ENCODE data around the gene COPRS.

COPRS gene, protein sequence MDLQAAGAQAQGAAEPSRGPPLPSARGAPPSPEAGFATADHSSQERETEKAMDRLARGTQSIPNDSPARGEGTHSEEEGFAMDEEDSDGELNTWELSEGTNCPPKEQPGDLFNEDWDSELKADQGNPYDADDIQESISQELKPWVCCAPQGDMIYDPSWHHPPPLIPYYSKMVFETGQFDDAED

GRCh38 chr17:31858642-31859486, at the start of gene COPRS:
Gene COPRS (minus strand): TSS chr17:31859244. CDS start chr17:31859199, 45 bp downstream.
- TF ChIP-seq NFRKB (IDR thresholded peaks at IDR 0.05) (no peak), ELF4 (IDR thresholded peaks at IDR 0.05) (no peak), L3MBTL2 (conservative IDR thresholded peaks at IDR 0.05) (no peak)
- CTCF ChIA-PET: interaction anchor here (0.6 kb wide), 1 partner anchor 858 kb away, joined by 4 read pairs; no protein-coding TSS in a partner anchor
- POLR2A ChIA-PET: interaction anchor here (0.8 to 1.9 kb wide), 3 partner anchors 11 to 297 kb away, joined by 3 to 11 read pairs (median 5); partner anchors contain the start of gene UTP6
- DNase-seq (ENCODE audit: extremely low spot score): peak; percentile 91

GRCh38 chr17:31908386-31908785, 49.3 kb upstream of the COPRS start:
- POLR2A ChIA-PET: no interaction called here
- DNase-seq (ENCODE audit: extremely low spot score): no peak
- CTCF ChIA-PET: interaction anchor here (0.7 kb wide), 1 partner anchor 230 kb away, joined by 6 read pairs; no protein-coding TSS in a partner anchor
- TF ChIP-seq BHLHE40 (IDR thresholded peaks at IDR 0.05; ENCODE audit: borderline replicate concordance) (no peak), HDGF (IDR thresholded peaks at IDR 0.05; ENCODE audit: borderline replicate concordance) (no peak), L3MBTL2 (conservative IDR thresholded peaks at IDR 0.05) (no peak), ELF4 (IDR thresholded peaks at IDR 0.05) (no peak), SP1 (IDR thresholded peaks at IDR 0.05) (no peak), TARDBP (IDR thresholded peaks at IDR 0.05) (no peak), ZNF384 (IDR thresholded peaks at IDR 0.05) (no peak), CTBP1 (IDR thresholded peaks at IDR 0.05; ENCODE audit: borderline replicate concordance) (no peak), LEF1 (IDR thresholded peaks at IDR 0.05; ENCODE audit: borderline replicate concordance) (no peak), FOXK2 (IDR thresholded peaks at IDR 0.05) (no peak), FOXM1 (IDR thresholded peaks at IDR 0.05; ENCODE audit: borderline replicate concordance) (no peak), FOXA1 (IDR thresholded peaks at IDR 0.05) (no peak), ARNT (IDR thresholded peaks at IDR 0.05) (no peak), NFRKB (IDR thresholded peaks at IDR 0.05) (no peak), SUZ12 (IDR thresholded peaks at IDR 0.05) (no peak)
- TF ChIP-seq, protein P1, sequence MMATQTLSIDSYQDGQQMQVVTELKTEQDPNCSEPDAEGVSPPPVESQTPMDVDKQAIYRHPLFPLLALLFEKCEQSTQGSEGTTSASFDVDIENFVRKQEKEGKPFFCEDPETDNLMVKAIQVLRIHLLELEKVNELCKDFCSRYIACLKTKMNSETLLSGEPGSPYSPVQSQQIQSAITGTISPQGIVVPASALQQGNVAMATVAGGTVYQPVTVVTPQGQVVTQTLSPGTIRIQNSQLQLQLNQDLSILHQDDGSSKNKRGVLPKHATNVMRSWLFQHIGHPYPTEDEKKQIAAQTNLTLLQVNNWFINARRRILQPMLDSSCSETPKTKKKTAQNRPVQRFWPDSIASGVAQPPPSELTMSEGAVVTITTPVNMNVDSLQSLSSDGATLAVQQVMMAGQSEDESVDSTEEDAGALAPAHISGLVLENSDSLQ (IDR thresholded peaks at IDR 0.05): no peak

DNA sequence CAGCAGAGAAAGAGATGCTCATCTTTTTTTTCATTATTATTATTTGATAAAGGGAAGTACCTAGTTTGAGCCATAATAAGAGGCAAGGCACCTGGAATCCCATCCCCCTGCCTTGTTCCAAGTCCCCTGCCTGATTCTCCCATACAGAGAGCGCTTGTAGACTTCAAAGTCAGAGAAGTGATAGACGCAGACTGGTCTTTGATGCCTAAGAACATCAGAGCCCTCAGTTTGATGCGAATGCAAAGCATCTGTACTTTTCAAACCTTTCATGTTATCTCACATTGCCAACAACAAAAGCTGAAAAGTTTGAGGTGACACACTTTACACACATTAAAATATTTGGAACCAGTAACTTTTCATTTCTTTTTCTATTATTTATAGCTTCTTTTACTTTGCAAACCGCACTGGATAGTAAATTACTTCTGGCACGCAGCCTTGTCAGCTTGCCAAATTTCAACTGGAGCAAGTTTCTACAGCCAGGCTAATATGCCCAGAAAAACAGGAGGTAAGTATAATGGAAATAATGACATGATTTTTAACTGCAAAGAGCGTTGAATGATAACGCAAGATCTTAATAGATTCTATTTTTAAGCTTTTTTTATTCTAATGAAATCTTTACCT, 48.4 kb upstream of the COPRS start:
- TF ChIP-seq, protein P1 (IDR thresholded peaks at IDR 0.05): 0 out of 2 replicates have a peak, but pooled peaks have one; percentile 5
- no peak for TF ChIP-seq SP1 (IDR thresholded peaks at IDR 0.05)
- CTCF ChIA-PET: interaction anchor here (0.9 kb wide), 1 partner anchor 8 kb away, joined by 3 read pairs; no protein-coding TSS in a partner anchor

GRCh38 chr17:31903401-31903800, 44.4 kb upstream of the COPRS start:
- TF ChIP-seq FOXK2 (IDR thresholded peaks at IDR 0.05) (no peak), ELF4 (IDR thresholded peaks at IDR 0.05) (no peak)
- DNase-seq (ENCODE audit: extremely low spot score): no peak
- POLR2A ChIA-PET: interaction anchor here (2.6 kb wide), 1 partner anchor 9 kb away, joined by 13 read pairs; no protein-coding TSS in a partner anchor
- CTCF ChIA-PET: no interaction called here

More for the DNA sequence above, 48.4 kb upstream of the COPRS start:
- POLR2A ChIA-PET: no interaction called here
- no peak for DNase-seq (ENCODE audit: extremely low spot score)

GRCh38 chr17:31902693-31903092, 43.6 kb upstream of the COPRS start:
- ChIA-PET CTCF (no interaction called here), POLR2A (interaction anchor here (1.8 to 2.6 kb wide), 2 partner anchors 10 to 44 kb away, joined by 11 to 13 read pairs; partner anchors contain the start of gene COPRS)
- TF ChIP-seq FOXA1 (IDR thresholded peaks at IDR 0.05) (no peak), ZNF384 (IDR thresholded peaks at IDR 0.05) (no peak), BHLHE40 (IDR thresholded peaks at IDR 0.05; ENCODE audit: borderline replicate concordance) (no peak), SP1 (IDR thresholded peaks at IDR 0.05) (no peak), FOXK2 (IDR thresholded peaks at IDR 0.05) (no peak), HDGF (IDR thresholded peaks at IDR 0.05; ENCODE audit: borderline replicate concordance) (no peak), CTBP1 (IDR thresholded peaks at IDR 0.05; ENCODE audit: borderline replicate concordance) (no peak), FOXM1 (IDR thresholded peaks at IDR 0.05; ENCODE audit: borderline replicate concordance) (no peak), TARDBP (IDR thresholded peaks at IDR 0.05) (no peak), ELF4 (IDR thresholded peaks at IDR 0.05) (no peak), SUZ12 (IDR thresholded peaks at IDR 0.05) (no peak), ARNT (IDR thresholded peaks at IDR 0.05) (no peak)
- no peak for DNase-seq (ENCODE audit: extremely low spot score)

GRCh38 chr17:31900877-31901276, 41.8 kb upstream of the COPRS start:
- peak; percentile 15 for DNase-seq (ENCODE audit: extremely low spot score)
- no peak for TF ChIP-seq BHLHE40 (IDR thresholded peaks at IDR 0.05; ENCODE audit: borderline replicate concordance)
- TF ChIP-seq FOXM1 (IDR thresholded peaks at IDR 0.05; ENCODE audit: borderline replicate concordance): no peak
- no peak for TF ChIP-seq ELF4 (IDR thresholded peaks at IDR 0.05)
- TF ChIP-seq ZNF384 (IDR thresholded peaks at IDR 0.05): no peak
- TF ChIP-seq SP1 (IDR thresholded peaks at IDR 0.05): no peak
- no peak for TF ChIP-seq L3MBTL2 (conservative IDR thresholded peaks at IDR 0.05)
- TF ChIP-seq HDGF (IDR thresholded peaks at IDR 0.05; ENCODE audit: borderline replicate concordance): no peak
- TF ChIP-seq NFRKB (IDR thresholded peaks at IDR 0.05): no peak
- TF ChIP-seq FOXK2 (IDR thresholded peaks at IDR 0.05): no peak
- no peak for TF ChIP-seq FOXA1 (IDR thresholded peaks at IDR 0.05)
- no peak for TF ChIP-seq LEF1 (IDR thresholded peaks at IDR 0.05; ENCODE audit: borderline replicate concordance)
- TF ChIP-seq TARDBP (IDR thresholded peaks at IDR 0.05): no peak
- no peak for TF ChIP-seq CTBP1 (IDR thresholded peaks at IDR 0.05; ENCODE audit: borderline replicate concordance)
- no peak for TF ChIP-seq SUZ12 (IDR thresholded peaks at IDR 0.05)
- no peak for TF ChIP-seq ARNT (IDR thresholded peaks at IDR 0.05)
- TF ChIP-seq, protein P1 (IDR thresholded peaks at IDR 0.05): no peak
- CTCF ChIA-PET: interaction anchor here (0.6 to 1.1 kb wide), 7 partner anchors 10 to 461 kb away, joined by 3 to 8 read pairs (median 3); no protein-coding TSS in a partner anchor
- POLR2A ChIA-PET: interaction anchor here (0.6 to 2.6 kb wide), 16 partner anchors 8 to 1424 kb away, joined by 3 to 15 read pairs (median 4); partner anchors contain the start of genes COPRS, GOSR1 and SUZ12
